ENCODE results near the gene CSN1S1.

Gene CSN1S1

GRCh38 chr4:69994782-69995181, 63.9 kb downstream of the CSN1S1 start:
- no peak for FAIRE-seq

GRCh38 chr4:69995526-69996016, 64.7 kb downstream of the CSN1S1 start, which contains the start of gene STATH:
Gene STATH, plus strand, starts transcription at chr4:69995966. Its CDS starts 2,472 bp downstream, at chr4:69998438.
- FAIRE-seq: no peak

Measured in colon (tissue), 2 donors.